Keratinocyte (primary cell): Measurements from ENCODE around the gene YBX1. TPM values are rescaled to one million over a fixed set of nuclear protein-coding genes. Genes with fewer than 3 reads are reported as not detected.

ENCODE experiments used
- DNase-seq: peaks from one replicate; pipeline ENCODE4 v3.0.0-alpha.2; 2011; ENCODE audit warnings: low read depth, missing footprints, low spot score
- FAIRE-seq: peaks from 2 replicates; lab custom pipeline; 2011; peaks lifted over from hg19 to GRCh38; lab: Jason Lieb, UNC
- H2AFZ ChIP-seq: 2 replicates; pipeline ENCODE4 v1.6.0; 2012; ENCODE audit warnings: low read length, control low read depth, inconsistent platforms; ENCODE audit not compliant: control insufficient read depth
- H3K27ac ChIP-seq: 2 replicates; pipeline ENCODE4 v1.5.1; 2011; ENCODE audit warnings: low read length; ENCODE audit not compliant: control insufficient read depth, insufficient read depth
- H3K27me3 ChIP-seq: 3 replicates; pipeline ENCODE4 v1.6.0; 2011; ENCODE audit warnings: low read length; ENCODE audit not compliant: control insufficient read depth, insufficient read depth; ENCODE audit errors: extremely low read depth
- H3K36me3 ChIP-seq, 2 experiments: 2 replicates in 1 of 2; 3 replicates in 1 of 2; pipeline ENCODE4 v1.5.1; 2011; ENCODE audit warnings: low read length in 2 of 2, mild to moderate bottlenecking in 1 of 2; ENCODE audit not compliant: control insufficient read depth in 2 of 2, insufficient read depth in 2 of 2; ENCODE audit errors: extremely low read depth in 1 of 2
- H3K4me1 ChIP-seq: 3 replicates; pipeline ENCODE4 v1.5.1; 2011; ENCODE audit warnings: low read length; ENCODE audit not compliant: control insufficient read depth, insufficient read depth; ENCODE audit errors: extremely low read depth
- H3K4me2 ChIP-seq: 3 replicates; pipeline ENCODE4 v1.6.0; 2011; ENCODE audit warnings: low read depth, low read length; ENCODE audit not compliant: control insufficient read depth, insufficient read depth; ENCODE audit errors: extremely low read depth
- H3K4me3 ChIP-seq, 3 experiments: fragments of 200-600 bp in 1 of 3; sonication (generic) in 1 of 3; 2 replicates in 2 of 3; 3 replicates in 1 of 3; pipeline ENCODE4 v1.5.1; 2011 to 2016; ENCODE audit warnings: low read length in 3 of 3, mild to moderate bottlenecking in 3 of 3, control low read depth in 2 of 3, inconsistent platforms in 1 of 3, low read depth in 1 of 3, mixed read lengths in 1 of 3, mixed run types in 1 of 3, moderate library complexity in 1 of 3; ENCODE audit not compliant: control insufficient read depth in 2 of 3, insufficient read depth in 2 of 3; ENCODE audit errors: extremely low read depth in 1 of 3
- H3K79me2 ChIP-seq: 2 replicates; pipeline ENCODE4 v1.6.0; 2012; ENCODE audit warnings: low read length; ENCODE audit not compliant: control insufficient read depth, insufficient read depth
- H3K9ac ChIP-seq: 3 replicates; pipeline ENCODE4 v1.6.0; 2011; ENCODE audit warnings: low read length; ENCODE audit not compliant: control insufficient read depth, insufficient read depth; ENCODE audit errors: extremely low read depth
- H3K9me1 ChIP-seq: 3 replicates; pipeline ENCODE4 v1.6.0; 2011; ENCODE audit warnings: low read length; ENCODE audit not compliant: control insufficient read depth, insufficient read depth; ENCODE audit errors: extremely low read depth
- H3K9me3 ChIP-seq: 2 replicates; pipeline ENCODE4 v1.5.1; 2012; ENCODE audit warnings: low read depth, low read length; ENCODE audit not compliant: control insufficient read depth
- H4K20me1 ChIP-seq: 3 replicates; pipeline ENCODE4 v1.6.0; 2011; ENCODE audit warnings: low read length; ENCODE audit not compliant: control insufficient read depth, insufficient read depth; ENCODE audit errors: extremely low read depth
- EZH2 ChIP-seq: IDR thresholded peaks from one replicate; pipeline ENCODE4 v1.6.1; 2012; ENCODE audit warnings: inconsistent platforms, mild to moderate bottlenecking, low read length, moderate library complexity
- dilution Hi-C: fragments of 300-500 bp; cut with MboI; formaldehyde crosslinking; loops from one replicate; pipeline ENCODE4 v1.7.0; 2020; ENCODE audit warnings: low sequenced_read_pairs; ENCODE audit not compliant: extremely low pct_ligation_motif_present
- polyA plus RNA-seq, 5 experiments: library from polyadenylated mRNA; depleted of rRNA in 3 of 5; stranded (reverse) in 3 of 5; stranded (forward) in 1 of 5; unstranded in 1 of 5; fragments of >200 nt; gene quantifications; 1 replicate in 1 of 5; 2 replicates in 3 of 5; 3 replicates in 1 of 5; pipeline versions ENCODE4 v1.2.1 to v1.2.3, GENCODE V29; 2011 to 2012; ENCODE audit warnings: missing spikeins in 2 of 5, low read depth in 1 of 5, low replicate concordance in 1 of 5
- TF ChIP-seq, protein P1 (sequence below), 3 experiments: IDR thresholded peaks in 1 of 3; conservative IDR thresholded peaks in 1 of 3; optimal IDR thresholded peaks in 1 of 3; 2 replicates in 2 of 3; 3 replicates in 1 of 3; pipeline versions ENCODE3 to v1.5.1; 2011; ENCODE audit warnings: low read length in 3 of 3, mild to moderate bottlenecking in 3 of 3, moderate library complexity in 2 of 3, control low read depth in 1 of 3, inconsistent platforms in 1 of 3; ENCODE audit not compliant: insufficient read depth in 2 of 3; ENCODE audit errors: extremely low read depth in 1 of 3

YBX1 gene
- polyA plus RNA-seq, 1 donor (not counting 4 experiments of a cell fraction or from before 2014, with no cell fraction given) = 1,066 TPM

DNA sequence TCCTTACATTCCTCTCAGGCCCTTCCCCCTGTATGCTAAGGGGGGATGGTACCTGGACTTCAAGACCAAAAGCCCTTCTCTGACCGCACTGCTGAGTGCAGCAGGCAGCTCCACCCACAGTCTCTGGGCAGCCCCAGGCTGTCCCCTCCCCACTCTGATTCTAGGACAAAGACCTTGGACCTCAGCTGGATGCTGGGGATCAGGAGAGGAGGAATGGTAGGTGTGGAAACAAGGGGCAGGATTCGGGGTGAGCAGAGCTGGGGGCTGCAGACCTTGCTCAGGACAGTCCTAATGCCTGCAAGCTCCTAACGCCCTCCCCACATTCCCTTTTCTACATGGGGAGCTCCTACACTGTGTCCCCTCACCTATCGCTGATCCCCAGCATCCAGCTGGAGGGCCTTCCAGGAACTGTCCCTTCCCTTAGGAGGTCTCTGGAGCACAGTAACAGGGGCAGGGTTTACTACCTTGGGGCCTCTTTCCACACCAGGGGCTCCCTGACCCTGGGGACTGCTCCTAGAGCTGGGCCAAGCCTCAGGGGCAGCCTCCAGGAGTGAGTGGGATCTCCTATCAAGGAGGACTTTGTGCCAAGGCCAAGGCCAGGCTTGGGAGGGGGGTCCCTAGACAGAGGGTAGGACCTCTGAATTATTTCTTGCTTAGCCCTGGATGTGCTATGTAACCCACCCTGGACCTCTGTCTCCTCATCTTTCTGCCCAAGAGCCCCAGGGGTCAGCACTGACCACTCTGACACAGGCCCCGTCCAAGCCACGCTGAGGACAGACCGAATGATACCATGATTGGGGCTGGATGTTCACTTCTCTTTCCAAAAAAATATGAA lies 52.2 kb downstream of the YBX1 start:
- no peaks in the 10 kb centered on the region for H3K9me3 ChIP-seq
- no peak overlapping the region for H3K27ac ChIP-seq
- no peak overlapping the region for H3K4me2 ChIP-seq
- no peak overlapping the region for H3K4me3 ChIP-seq
- H3K9me1 ChIP-seq = no peaks in the 10 kb centered on the region
- dilution Hi-C loops = no loop called here
- no peaks in the 10 kb centered on the region for H3K27me3 ChIP-seq
- H3K36me3 ChIP-seq = no peaks in the 10 kb centered on the region
- no peak for TF ChIP-seq EZH2
- TF ChIP-seq, protein P1, sequence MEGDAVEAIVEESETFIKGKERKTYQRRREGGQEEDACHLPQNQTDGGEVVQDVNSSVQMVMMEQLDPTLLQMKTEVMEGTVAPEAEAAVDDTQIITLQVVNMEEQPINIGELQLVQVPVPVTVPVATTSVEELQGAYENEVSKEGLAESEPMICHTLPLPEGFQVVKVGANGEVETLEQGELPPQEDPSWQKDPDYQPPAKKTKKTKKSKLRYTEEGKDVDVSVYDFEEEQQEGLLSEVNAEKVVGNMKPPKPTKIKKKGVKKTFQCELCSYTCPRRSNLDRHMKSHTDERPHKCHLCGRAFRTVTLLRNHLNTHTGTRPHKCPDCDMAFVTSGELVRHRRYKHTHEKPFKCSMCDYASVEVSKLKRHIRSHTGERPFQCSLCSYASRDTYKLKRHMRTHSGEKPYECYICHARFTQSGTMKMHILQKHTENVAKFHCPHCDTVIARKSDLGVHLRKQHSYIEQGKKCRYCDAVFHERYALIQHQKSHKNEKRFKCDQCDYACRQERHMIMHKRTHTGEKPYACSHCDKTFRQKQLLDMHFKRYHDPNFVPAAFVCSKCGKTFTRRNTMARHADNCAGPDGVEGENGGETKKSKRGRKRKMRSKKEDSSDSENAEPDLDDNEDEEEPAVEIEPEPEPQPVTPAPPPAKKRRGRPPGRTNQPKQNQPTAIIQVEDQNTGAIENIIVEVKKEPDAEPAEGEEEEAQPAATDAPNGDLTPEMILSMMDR (optimal IDR thresholded peaks at IDR 0.05 in 1 of 3, IDR thresholded peaks at IDR 0.05 in 1 of 3, conservative IDR thresholded peaks at IDR 0.05 in 1 of 3; ENCODE audit: extremely low read depth in 1 of 3, insufficient read depth in 2 of 3, low read length in 3 of 3) = no peak
- no peaks in the 10 kb centered on the region for H4K20me1 ChIP-seq
- DNase-seq (no peak), FAIRE-seq (no peak)
- no peaks in the 10 kb centered on the region for H3K79me2 ChIP-seq
- H3K4me1 ChIP-seq = peaks cover 27% of the 10 kb centered on the region
- no peak overlapping the region for H2AFZ ChIP-seq
- no peak overlapping the region for H3K9ac ChIP-seq

DNA sequence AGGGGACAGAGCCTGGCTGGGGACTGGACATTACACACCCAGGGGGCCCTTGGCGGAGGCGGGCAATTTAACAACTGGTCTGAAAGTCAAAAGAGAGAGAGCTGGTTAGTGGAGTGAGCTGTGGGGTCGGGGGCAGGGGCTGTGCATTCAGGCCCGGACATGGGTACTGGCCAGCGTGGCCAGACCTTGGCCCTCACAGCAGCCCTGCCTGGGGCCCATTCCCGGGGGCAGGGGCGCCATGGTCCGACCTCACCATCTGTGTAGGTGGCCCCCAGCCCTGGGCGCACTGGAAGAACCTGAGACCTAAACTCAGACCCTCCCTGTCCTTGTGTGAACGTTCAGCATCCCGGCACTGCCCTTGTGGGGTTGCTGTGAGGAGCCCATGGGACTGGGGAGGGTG lies 52.8 kb downstream of the YBX1 start:
- Histone ChIP-seq H3K36me3 (no peaks in the 10 kb centered on the region), H3K4me3 (no peak overlapping the region), H3K27ac (no peak overlapping the region), H4K20me1 (no peaks in the 10 kb centered on the region), H3K4me2 (peak overlapping the region; percentile 37), H3K9ac (no peak overlapping the region), H3K4me1 (peaks cover 27% of the 10 kb centered on the region), H2AFZ (peak overlapping the region; percentile 79), H3K9me1 (no peaks in the 10 kb centered on the region), H3K9me3 (no peaks in the 10 kb centered on the region), H3K27me3 (no peaks in the 10 kb centered on the region), H3K79me2 (no peaks in the 10 kb centered on the region)
- dilution Hi-C loops = no loop called here
- DNase-seq (no peak), FAIRE-seq (no peak)
- no peak for TF ChIP-seq EZH2
- TF ChIP-seq, protein P1 (optimal IDR thresholded peaks at IDR 0.05 in 1 of 3, IDR thresholded peaks at IDR 0.05 in 1 of 3, conservative IDR thresholded peaks at IDR 0.05 in 1 of 3; ENCODE audit: extremely low read depth in 1 of 3, insufficient read depth in 2 of 3, low read length in 3 of 3) = no peak
